ENCODE measurements around the gene ABLIM2.

Gene ABLIM2

GRCh38 chr4:7998447-7998846 is 160.2 kb downstream of the ABLIM2 start:
- DNase-seq, result no peak

- no peak for DNase-seq
These were observed 162.7 kb downstream of the ABLIM2 start for GRCh38 chr4:7995866-7996265.

GRCh38 chr4:7995135-7995534 is 163.5 kb downstream of the ABLIM2 start:
- no peak for DNase-seq

- DNase-seq, result no peak
These were observed 164.9 kb downstream of the ABLIM2 start for GRCh38 chr4:7993671-7994070.

- DNase-seq, result no peak
These were observed 165.8 kb downstream of the ABLIM2 start for GRCh38 chr4:7992846-7993245.

- no peak for DNase-seq
These were observed 167.7 kb downstream of the ABLIM2 start for GRCh38 chr4:7990807-7991459.

- DNase-seq, result no peak
These were observed 169.0 kb downstream of the ABLIM2 start for GRCh38 chr4:7989654-7990053.

- no peak for DNase-seq
These were observed 170.2 kb downstream of the ABLIM2 start for GRCh38 chr4:7988437-7988836.

GRCh38 chr4:7987148-7987989 is 171.2 kb downstream of the ABLIM2 start:
- DNase-seq, result peak; percentile 82

- no peak for DNase-seq
These were observed 172.6 kb downstream of the ABLIM2 start for GRCh38 chr4:7985891-7986441.

- no peak for DNase-seq
These were observed 173.5 kb downstream of the ABLIM2 start for GRCh38 chr4:7985072-7985471.

- DNase-seq, result no peak
These were observed 174.2 kb downstream of the ABLIM2 start for GRCh38 chr4:7984286-7984925.

GRCh38 chr4:7983296-7983695 is 175.3 kb downstream of the ABLIM2 start:
- DNase-seq, result no peak

GRCh38 chr4:7981738-7982394 is 176.7 kb downstream of the ABLIM2 start:
- no peak for DNase-seq

GRCh38 chr4:7980036-7980435 is 178.6 kb downstream of the ABLIM2 start:
- DNase-seq, result no peak

- DNase-seq, result no peak
These were observed 179.0 kb downstream of the ABLIM2 start for GRCh38 chr4:7979652-7979968.

- no peak for DNase-seq
These were observed 179.5 kb downstream of the ABLIM2 start for GRCh38 chr4:7978907-7979651.

- no peak for DNase-seq
These were observed 180.1 kb downstream of the ABLIM2 start for GRCh38 chr4:7978489-7978888.

GRCh38 chr4:7976634-7977033 is 182.0 kb downstream of the ABLIM2 start:
- DNase-seq, result no peak

- DNase-seq, result no peak
These were observed 182.6 kb downstream of the ABLIM2 start for GRCh38 chr4:7976025-7976424.

GRCh38 chr4:7974425-7974824 is 184.2 kb downstream of the ABLIM2 start:
- DNase-seq, result no peak

- no peak for DNase-seq
These were observed 185.1 kb downstream of the ABLIM2 start for GRCh38 chr4:7973545-7973981.
